IMR-90 (cell line): ENCODE results near the gene LRP1-AS. TPM values are rescaled to one million over a fixed set of nuclear protein-coding genes. Genes with fewer than 3 reads are reported as not detected.

Experiments
- ATAC-seq: fragments of 200-7000 bp; cut with Tn5 transposase; 2 replicates; pipeline ENCODE4 v1.9.1; 2020; ENCODE audit warnings: low read depth, mild to moderate bottlenecking, moderate library complexity
- BruUV-seq: library from RNA; stranded (reverse); fragments of 400-500 nt; replicated peaks from 2 replicates; lab custom pipeline; 2021; lab: Mats Ljungman, UMichigan
- CTCF ChIA-PET: fragments of 300-600 bp; formaldehyde crosslinking; extraction: SDS; loops from one replicate; lab custom pipeline; 2021; ENCODE audit warnings: antibody characterized with exemption; lab: Yijun Ruan, JAX
- POLR2A ChIA-PET: fragments of 300-600 bp; sonication (Branson Sonifier 250); formaldehyde crosslinking; loops from one replicate; lab custom pipeline; 2022; ENCODE audit warnings: antibody characterized with exemption; ENCODE audit not compliant: unreplicated experiment; lab: Charles Lee
- DNase-seq: peaks from one replicate; pipeline ENCODE4 v3.0.0; 2013
- H2AFZ ChIP-seq: replicated peaks from 2 replicates; pipeline ENCODE3; 2013; ENCODE audit warnings: low read length, mild to moderate bottlenecking; ENCODE audit not compliant: poor library complexity
- H2AK5ac ChIP-seq: 2 replicates; pipeline ENCODE4 v1.6.1; 2013; ENCODE audit warnings: low read depth, low read length, inconsistent platforms
- H2AK9ac ChIP-seq: replicated peaks from 2 replicates; pipeline ENCODE3; 2013; ENCODE audit warnings: mild to moderate bottlenecking, low read depth, low read length, moderate library complexity; ENCODE audit not compliant: poor library complexity
- H2BK120ac ChIP-seq: 2 replicates; pipeline ENCODE4 v1.6.1; 2013; ENCODE audit warnings: low read depth, low read length, inconsistent platforms
- H2BK15ac ChIP-seq: 3 replicates; pipeline ENCODE4 v1.6.1; 2013; ENCODE audit warnings: low read depth, low read length, inconsistent platforms
- H2BK20ac ChIP-seq: 2 replicates; pipeline ENCODE4 v1.6.1; 2013; ENCODE audit warnings: low read depth, mild to moderate bottlenecking, inconsistent platforms, low read length, moderate library complexity
- H2BK5ac ChIP-seq: 2 replicates; pipeline ENCODE4 v1.6.1; 2013; ENCODE audit warnings: mild to moderate bottlenecking, low read depth, low read length, inconsistent platforms; ENCODE audit not compliant: poor library complexity, severe bottlenecking
- H3K14ac ChIP-seq: replicated peaks from 2 replicates; pipeline ENCODE4 v1.6.1; 2013; ENCODE audit warnings: low read depth, low read length, inconsistent platforms
- H3K18ac ChIP-seq: 2 replicates; pipeline ENCODE4 v1.6.1; 2013; ENCODE audit warnings: low read depth, low read length, control low read depth
- H3K23ac ChIP-seq: 2 replicates; pipeline ENCODE4 v1.6.1; 2013; ENCODE audit warnings: low read depth, low read length, inconsistent platforms
- H3K27ac ChIP-seq: 2 replicates; pipeline ENCODE4 v1.5.1; 2013; ENCODE audit warnings: mild to moderate bottlenecking, control low read depth, low read length; ENCODE audit not compliant: insufficient read depth
- H3K27me3 ChIP-seq: 2 replicates; pipeline ENCODE4 v1.6.1; 2013; ENCODE audit warnings: low read length; ENCODE audit not compliant: control insufficient read depth, insufficient read depth
- H3K36me3 ChIP-seq: 2 replicates; pipeline ENCODE4 v1.6.1; 2013; ENCODE audit warnings: low read length, mixed read lengths; ENCODE audit not compliant: control insufficient read depth, insufficient read depth
- H3K4ac ChIP-seq: 2 replicates; pipeline ENCODE4 v1.6.1; 2013; ENCODE audit warnings: low read depth, low read length, inconsistent platforms
- H3K4me1 ChIP-seq: 2 replicates; pipeline ENCODE4 v1.6.1; 2013; ENCODE audit warnings: low read length, mixed read lengths; ENCODE audit not compliant: control insufficient read depth, insufficient read depth
- H3K4me2 ChIP-seq: 2 replicates; pipeline ENCODE4 v1.6.1; 2013; ENCODE audit warnings: low read depth, mild to moderate bottlenecking, control low read depth, low read length, moderate library complexity
- H3K4me3 ChIP-seq: 2 replicates; pipeline ENCODE4 v1.5.1; 2013; ENCODE audit warnings: low read depth, mild to moderate bottlenecking, control low read depth, low read length, moderate library complexity; ENCODE audit not compliant: insufficient read depth
- H3K56ac ChIP-seq: 2 replicates; pipeline ENCODE4 v1.6.1; 2013; ENCODE audit warnings: low read length, inconsistent platforms; ENCODE audit not compliant: insufficient read depth; ENCODE audit errors: extremely low read depth
- H3K79me1 ChIP-seq, 2 experiments: 2 replicates each; pipeline ENCODE4 v1.6.1; 2013; ENCODE audit warnings: low read length in 2 of 2, inconsistent platforms in 1 of 2, low read depth in 1 of 2
- H3K9ac ChIP-seq: 2 replicates; pipeline ENCODE4 v1.6.1; 2013; ENCODE audit warnings: low read depth, low read length, control low read depth
- H3K9me1 ChIP-seq: 2 replicates; pipeline ENCODE4 v1.6.1; 2013; ENCODE audit warnings: low read length, inconsistent platforms; ENCODE audit not compliant: insufficient read depth
- H3K9me3 ChIP-seq: 2 replicates; pipeline ENCODE4 v1.6.1; 2013; ENCODE audit warnings: low read length; ENCODE audit not compliant: control insufficient read depth, insufficient read depth
- H4K20me1 ChIP-seq: 2 replicates; pipeline ENCODE4 v1.6.1; 2013; ENCODE audit warnings: low read length, inconsistent platforms; ENCODE audit not compliant: insufficient read depth
- H4K5ac ChIP-seq: 2 replicates; pipeline ENCODE4 v1.6.1; 2013; ENCODE audit warnings: mild to moderate bottlenecking, low read depth, low read length, control low read depth
- H4K8ac ChIP-seq, 2 experiments: 2 replicates each; pipeline ENCODE4 v1.6.1; 2013; ENCODE audit warnings: low read depth in 2 of 2, low read length in 2 of 2, control low read depth in 1 of 2, inconsistent platforms in 1 of 2
- H4K91ac ChIP-seq: 2 replicates; pipeline ENCODE4 v1.6.1; 2013; ENCODE audit warnings: low read depth, low read length, inconsistent platforms; ENCODE audit not compliant: insufficient read depth
- BHLHE40 ChIP-seq: fragments of 150-350 bp; IDR thresholded peaks from 2 replicates; pipeline ENCODE4 v1.6.1; 2016; ENCODE audit warnings: mild to moderate bottlenecking, low read depth, low read length
- CHD1 ChIP-seq: IDR thresholded peaks from 2 replicates; pipeline ENCODE4 v1.6.1; 2012; ENCODE audit warnings: low read depth, low read length, improper control_type of control experiment
- FOS ChIP-seq: fragments of 150-350 bp; IDR thresholded peaks from 2 replicates; pipeline ENCODE4 v1.6.1; 2016; ENCODE audit warnings: low read depth, low read length
- MAFK ChIP-seq: IDR thresholded peaks from 2 replicates; pipeline ENCODE4 v1.6.1; 2012; ENCODE audit warnings: low read depth, low read length, improper control_type of control experiment
- MAZ ChIP-seq: IDR thresholded peaks from 2 replicates; pipeline ENCODE4 v1.6.1; 2012; ENCODE audit warnings: low read depth, mild to moderate bottlenecking, low read length, improper control_type of control experiment, moderate library complexity, borderline replicate concordance
- POLR2A ChIP-seq: IDR thresholded peaks from 2 replicates; pipeline ENCODE4 v1.6.1; 2012; ENCODE audit warnings: mild to moderate bottlenecking, low read depth, low read length
- RAD21 ChIP-seq: IDR thresholded peaks from 2 replicates; pipeline ENCODE4 v1.6.1; 2012; ENCODE audit warnings: low read length, improper control_type of control experiment
- RCOR1 ChIP-seq: IDR thresholded peaks from 2 replicates; pipeline ENCODE4 v1.6.1; 2012; ENCODE audit warnings: mild to moderate bottlenecking, low read length, improper control_type of control experiment; ENCODE audit not compliant: insufficient replicate concordance
- RFX5 ChIP-seq: IDR thresholded peaks from 2 replicates; pipeline ENCODE4 v1.8.0; 2012; ENCODE audit warnings: low read depth, mild to moderate bottlenecking, low read length, moderate library complexity
- SMC3 ChIP-seq: fragments of 150-350 bp; IDR thresholded peaks from 2 replicates; pipeline ENCODE4 v1.6.1; 2016; ENCODE audit warnings: low read depth, mild to moderate bottlenecking, antibody characterized with exemption, low read length, moderate library complexity
- WGBS, 2 experiments: methylation state at CpG; one replicate each; pipeline versions ENCODE4 v1.1.5 to v1.1.7; 2013; ENCODE audit warnings: missing lambda C conversion rate in 2 of 2; ENCODE audit not compliant: insufficient read length in 1 of 2; ENCODE audit errors: extremely low coverage in 2 of 2; 5-methylcytosine and 5-hydroxymethylcytosine counted together
- dilution Hi-C: fragments of 300-500 bp; cut with HindIII; formaldehyde crosslinking; loops from one replicate; pipeline ENCODE4 v1.14.3; 2018; ENCODE audit warnings: low sequenced_read_pairs; ENCODE audit not compliant: unreplicated experiment
- in situ Hi-C: fragments of 300-500 bp; cut with MboI; formaldehyde crosslinking; loops from 3 replicates; pipeline ENCODE4 v1.14.3; 2019; ENCODE audit warnings: low sequenced_read_pairs, inconsistent platforms, mixed read lengths
- intact Hi-C: fragments of 100-400 bp; cut with micrococcal nuclease; formaldehyde crosslinking; loops from 2 replicates; pipeline ENCODE4 v1.10.0; 2022
- polyA plus RNA-seq, 3 experiments: library from polyadenylated mRNA; depleted of rRNA; stranded (reverse); fragments of >200 nt; gene quantifications; 2 replicates each; pipeline ENCODE4 v1.2.3, GENCODE V29; 2012; ENCODE audit warnings: low replicate concordance in 1 of 3
- total RNA-seq: library from RNA; depleted of rRNA; stranded (reverse); fragments of >200 nt; gene quantifications from 2 replicates; pipeline ENCODE4 v1.2.3, GENCODE V29; 2012
- TF ChIP-seq, protein P1 (sequence below): fragments of 150-350 bp; IDR thresholded peaks from 2 replicates; pipeline ENCODE4 v1.6.1; 2017; ENCODE audit warnings: mild to moderate bottlenecking, antibody characterized with exemption, low read length, low read depth
- TF ChIP-seq, protein P2 (sequence below): fragments of 150-350 bp; IDR thresholded peaks from 2 replicates; pipeline ENCODE4 v1.6.1; 2016; ENCODE audit warnings: low read depth, mild to moderate bottlenecking, low read length, moderate library complexity, borderline replicate concordance
- TF ChIP-seq, protein P3 (sequence below): conservative IDR thresholded peaks from 2 replicates; pipeline ENCODE4 v1.5.1; 2012; ENCODE audit warnings: mild to moderate bottlenecking, low read depth, low read length, improper control_type of control experiment

LRP1-AS gene
- total and polyA plus RNA-seq, 2 of the 4 experiments (the other 2 are of a cell fraction): not detected

DNA sequence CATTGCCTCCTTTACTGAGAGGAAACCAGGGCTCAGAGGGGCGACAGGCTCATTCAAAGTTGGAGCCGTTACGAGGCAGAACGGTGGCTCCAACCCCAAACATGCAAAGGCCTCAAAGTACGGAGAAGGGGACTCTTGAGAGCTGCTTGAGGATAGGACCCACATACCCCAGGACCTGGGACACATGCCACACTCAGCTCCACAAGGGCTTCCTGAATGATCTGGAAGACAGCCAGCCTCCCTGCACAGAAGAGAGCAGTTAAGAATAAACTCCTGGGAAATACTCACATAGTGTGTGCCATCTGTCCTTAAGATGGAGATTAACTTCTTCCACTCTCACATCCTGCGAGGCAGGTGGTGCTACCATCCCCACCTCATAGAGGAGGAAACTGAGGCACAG, 42.6 kb upstream of the LRP1-AS start:
- H3K36me3 ChIP-seq: peaks cover 99% of the 10 kb centered on the region
- ChIA-PET POLR2A (no interaction called here), CTCF (no interaction called here)
- no peaks in the 10 kb centered on the region for H3K9me3 ChIP-seq
- H3K4ac ChIP-seq: no peak overlapping the region
- no peak overlapping the region for H3K27ac ChIP-seq
- no peak for DNase-seq
- ATAC-seq: peak; percentile 25; the same call in 1 of the 2 replicates
- H4K20me1 ChIP-seq: peaks cover 35% of the 10 kb centered on the region
- TF ChIP-seq RAD21 (no peak), FOS (no peak), MAFK (no peak), POLR2A (no peak), BHLHE40 (no peak), MAZ (no peak), SMC3 (no peak), RFX5 (no peak), CHD1 (no peak), RCOR1 (no peak)
- TF ChIP-seq, protein P1, sequence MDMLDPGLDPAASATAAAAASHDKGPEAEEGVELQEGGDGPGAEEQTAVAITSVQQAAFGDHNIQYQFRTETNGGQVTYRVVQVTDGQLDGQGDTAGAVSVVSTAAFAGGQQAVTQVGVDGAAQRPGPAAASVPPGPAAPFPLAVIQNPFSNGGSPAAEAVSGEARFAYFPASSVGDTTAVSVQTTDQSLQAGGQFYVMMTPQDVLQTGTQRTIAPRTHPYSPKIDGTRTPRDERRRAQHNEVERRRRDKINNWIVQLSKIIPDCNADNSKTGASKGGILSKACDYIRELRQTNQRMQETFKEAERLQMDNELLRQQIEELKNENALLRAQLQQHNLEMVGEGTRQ: no peak
- TF ChIP-seq, protein P2, sequence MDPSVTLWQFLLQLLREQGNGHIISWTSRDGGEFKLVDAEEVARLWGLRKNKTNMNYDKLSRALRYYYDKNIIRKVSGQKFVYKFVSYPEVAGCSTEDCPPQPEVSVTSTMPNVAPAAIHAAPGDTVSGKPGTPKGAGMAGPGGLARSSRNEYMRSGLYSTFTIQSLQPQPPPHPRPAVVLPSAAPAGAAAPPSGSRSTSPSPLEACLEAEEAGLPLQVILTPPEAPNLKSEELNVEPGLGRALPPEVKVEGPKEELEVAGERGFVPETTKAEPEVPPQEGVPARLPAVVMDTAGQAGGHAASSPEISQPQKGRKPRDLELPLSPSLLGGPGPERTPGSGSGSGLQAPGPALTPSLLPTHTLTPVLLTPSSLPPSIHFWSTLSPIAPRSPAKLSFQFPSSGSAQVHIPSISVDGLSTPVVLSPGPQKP: no peak
- TF ChIP-seq, protein P3, sequence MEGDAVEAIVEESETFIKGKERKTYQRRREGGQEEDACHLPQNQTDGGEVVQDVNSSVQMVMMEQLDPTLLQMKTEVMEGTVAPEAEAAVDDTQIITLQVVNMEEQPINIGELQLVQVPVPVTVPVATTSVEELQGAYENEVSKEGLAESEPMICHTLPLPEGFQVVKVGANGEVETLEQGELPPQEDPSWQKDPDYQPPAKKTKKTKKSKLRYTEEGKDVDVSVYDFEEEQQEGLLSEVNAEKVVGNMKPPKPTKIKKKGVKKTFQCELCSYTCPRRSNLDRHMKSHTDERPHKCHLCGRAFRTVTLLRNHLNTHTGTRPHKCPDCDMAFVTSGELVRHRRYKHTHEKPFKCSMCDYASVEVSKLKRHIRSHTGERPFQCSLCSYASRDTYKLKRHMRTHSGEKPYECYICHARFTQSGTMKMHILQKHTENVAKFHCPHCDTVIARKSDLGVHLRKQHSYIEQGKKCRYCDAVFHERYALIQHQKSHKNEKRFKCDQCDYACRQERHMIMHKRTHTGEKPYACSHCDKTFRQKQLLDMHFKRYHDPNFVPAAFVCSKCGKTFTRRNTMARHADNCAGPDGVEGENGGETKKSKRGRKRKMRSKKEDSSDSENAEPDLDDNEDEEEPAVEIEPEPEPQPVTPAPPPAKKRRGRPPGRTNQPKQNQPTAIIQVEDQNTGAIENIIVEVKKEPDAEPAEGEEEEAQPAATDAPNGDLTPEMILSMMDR: no peak
- no peak overlapping the region for H2BK15ac ChIP-seq
- no peak overlapping the region for H2AFZ ChIP-seq
- H2AK5ac ChIP-seq: no peak overlapping the region
- H3K27me3 ChIP-seq: no peaks in the 10 kb centered on the region
- in situ Hi-C loops: no loop called here
- no peak overlapping the region for H4K8ac ChIP-seq
- no peak overlapping the region for H2BK120ac ChIP-seq
- no peak overlapping the region for H3K9ac ChIP-seq
- H4K91ac ChIP-seq: no peak overlapping the region
- no peak overlapping the region for H3K18ac ChIP-seq
- no peak overlapping the region for H2BK20ac ChIP-seq
- H3K4me2 ChIP-seq: no peak overlapping the region
- H3K4me3 ChIP-seq: no peak overlapping the region
- no peaks in the 10 kb centered on the region for H3K4me1 ChIP-seq
- no TSS peak for BruUV-seq
- H3K14ac ChIP-seq: no peak overlapping the region
- intact Hi-C loops: no loop called here
- H2AK9ac ChIP-seq: no peak overlapping the region
- WGBS, 2 experiments: no CpG with 5 or more reads among the region's 6 CpGs
- H4K5ac ChIP-seq: no peak overlapping the region
- dilution Hi-C loops: no loop called here
- peaks cover 8 to 41% of the 10 kb centered on the region in 2 experiments for H3K79me1 ChIP-seq
- no peak overlapping the region for H3K56ac ChIP-seq
- H2BK5ac ChIP-seq: no peak overlapping the region
- H3K23ac ChIP-seq: no peak overlapping the region
- peaks cover 7% of the 10 kb centered on the region; the same call in 1 of the 2 replicates for H3K9me1 ChIP-seq
